D721Med (cell line): Measurements from ENCODE around the gene DAW1.
"Not testable (repeated sequence)": the region's sequence is repeated elsewhere in the genome, so short reads cannot be mapped to it uniquely, and the experiment has no call there.

Source experiments
- DNase-seq: peaks from one replicate; pipeline ENCODE4 v3.0.0; 2011; ENCODE audit warnings: low spot score; ENCODE audit not compliant: insufficient read length
- FAIRE-seq: peaks from 2 replicates; lab custom pipeline; 2011; peaks lifted over from hg19 to GRCh38; lab: Jason Lieb, UNC
- CTCF ChIP-seq: IDR thresholded peaks from 2 replicates; pipeline ENCODE4 v1.5.1; 2012; ENCODE audit warnings: mild to moderate bottlenecking, control low read depth; ENCODE audit not compliant: insufficient read depth; ENCODE audit errors: missing control alignments

DAW1 gene

GRCh38 chr2:227906991-227907390, 35.6 kb downstream of the DAW1 start:
- FAIRE-seq = no peak
- TF ChIP-seq CTCF = no peak
- DNase-seq = no peak

GRCh38 chr2:227908266-227909054, 37.0 kb downstream of the DAW1 start:
- no peak for DNase-seq
- TF ChIP-seq CTCF = no peak

GRCh38 chr2:227914362-227914761, 42.9 kb downstream of the DAW1 start:
- TF ChIP-seq CTCF = no peak
- DNase-seq (no peak), FAIRE-seq (no peak)

More at GRCh38 chr2:227908266-227909054, 37.0 kb downstream of the DAW1 start:
- FAIRE-seq = no peak

GRCh38 chr2:227921648-227922047, 50.2 kb downstream of the DAW1 start:
- FAIRE-seq = no peak
- DNase-seq = no peak
- TF ChIP-seq CTCF = no peak

- FAIRE-seq (no peak), DNase-seq (no peak)
- no peak for TF ChIP-seq CTCF
Measured at GRCh38 chr2:227932001-227932400, 60.6 kb downstream of the DAW1 start.

- DNase-seq = no peak
- FAIRE-seq = no peak
- TF ChIP-seq CTCF = no peak
Measured at GRCh38 chr2:227932403-227932802, 61.0 kb downstream of the DAW1 start.

- DNase-seq = no peak
- no peak for FAIRE-seq
- no peak for TF ChIP-seq CTCF
Measured at GRCh38 chr2:227933884-227934283, 62.5 kb downstream of the DAW1 start.

GRCh38 chr2:227936249-227936648, 64.8 kb downstream of the DAW1 start:
- DNase-seq, FAIRE-seq: not testable (repeated sequence)
